Measurements from ENCODE around the gene PIGO.

The PIGO gene

GRCh38 chr9:35096035-35096849, at the start of gene PIGO:
Gene PIGO, minus strand, starts transcription at chr9:35096591. Its CDS starts 1,026 bp downstream, at chr9:35095565.
- DNase-seq: peak; percentile 89

- no peak for DNase-seq
Observed at GRCh38 chr9:35142037-35142436, 45.6 kb upstream of the PIGO start.

- DNase-seq: no peak
Observed at GRCh38 chr9:35140093-35140492, 43.7 kb upstream of the PIGO start.

- no peak for DNase-seq
Observed at GRCh38 chr9:35136866-35137265, 40.5 kb upstream of the PIGO start.

- DNase-seq: no peak
Observed at GRCh38 chr9:35135988-35136387, 39.6 kb upstream of the PIGO start.

- no peak for DNase-seq
Observed at GRCh38 chr9:35134920-35135319, 38.5 kb upstream of the PIGO start.

- DNase-seq: peak; percentile 91
Observed at GRCh38 chr9:35116898-35117551, 20.6 kb upstream of the PIGO start.

GRCh38 chr9:35116539-35116897, 20.1 kb upstream of the PIGO start:
- no peak for DNase-seq

- peak; percentile 94 for DNase-seq
Observed at GRCh38 chr9:35115680-35116538, 19.5 kb upstream of the PIGO start, which contains the start of gene ATOSB. Gene ATOSB, minus strand, starts transcription at chr9:35115862. Its CDS starts 7,588 bp downstream, at chr9:35108274.

GRCh38 chr9:35114840-35115628, 18.6 kb upstream of the PIGO start:
- DNase-seq: peak; percentile 37

- DNase-seq: peak; percentile 95
Observed at GRCh38 chr9:35114113-35114839, 17.9 kb upstream of the PIGO start.

GRCh38 chr9:35112257-35113020, 16.0 kb upstream of the PIGO start:
- DNase-seq: peak; percentile 62

- DNase-seq: peak; percentile 98
Observed at GRCh38 chr9:35111001-35111933, 14.9 kb upstream of the PIGO start.

- DNase-seq: peak; percentile 19
Observed at GRCh38 chr9:35110327-35110761, 14.0 kb upstream of the PIGO start.

GRCh38 chr9:35108946-35109575, 12.7 kb upstream of the PIGO start:
- no peak for DNase-seq

GRCh38 chr9:35108461-35108860, 12.1 kb upstream of the PIGO start:
- DNase-seq: no peak

GRCh38 chr9:35107297-35108290, 11.2 kb upstream of the PIGO start:
- no peak for DNase-seq

GRCh38 chr9:35106343-35106730, 9.9 kb upstream of the PIGO start:
- DNase-seq: no peak

Data from CD4-positive, alpha-beta T cell treated with Interleukin-4 for 4 hours (primary cell).